ENCODE data around the gene ENGASE. TPM values are rescaled to one million over a fixed set of nuclear protein-coding genes. Genes with fewer than 3 reads are reported as not detected.

Gene ENGASE
- total and polyA plus RNA-seq, 2 donors from 2014 or later = 14.3 to 49.3 TPM

DNA sequence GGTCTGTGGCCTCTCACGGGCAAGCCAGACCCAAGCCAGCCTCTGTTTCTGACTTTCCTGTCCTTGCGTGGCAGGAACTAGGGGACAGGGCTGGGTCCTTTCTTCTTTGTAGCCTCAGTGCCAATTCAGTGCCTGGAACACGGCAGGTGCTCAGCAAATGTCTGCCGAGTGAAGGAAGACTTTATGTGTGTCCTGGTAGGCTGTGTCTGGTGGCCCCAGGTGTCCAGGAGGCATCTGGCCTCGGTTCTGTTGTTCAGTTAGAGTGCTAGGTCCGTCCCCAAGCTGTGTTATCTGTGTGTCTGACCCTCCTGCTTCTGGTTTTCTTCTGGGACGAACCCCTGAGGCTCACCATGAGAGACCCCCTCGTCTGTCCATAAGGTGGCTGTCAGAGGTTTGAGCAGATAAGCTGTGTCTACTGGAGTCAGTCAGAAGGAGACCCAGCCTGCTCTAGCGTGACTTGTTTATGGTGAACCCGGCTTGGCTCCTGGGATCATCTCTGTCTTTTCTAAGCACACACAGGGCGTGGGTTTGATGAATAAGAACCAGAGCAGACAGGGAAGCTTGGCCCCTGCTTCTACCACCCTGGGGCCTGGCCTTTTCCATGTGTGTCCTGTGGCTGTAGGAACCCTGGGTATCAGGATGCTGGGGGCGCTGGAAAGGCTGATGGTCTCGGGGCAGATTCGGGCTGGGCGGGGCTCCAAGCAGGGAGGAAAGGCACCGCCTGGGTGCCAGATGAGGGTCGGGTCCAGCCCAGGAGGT is 39.3 kb downstream of the ENGASE start:
- FAIRE-seq (no peak), DNase-seq (no peak)
- no peak overlapping the region for H3K27ac ChIP-seq (ENCODE audit: low read depth in 2 of 2, low read length in 2 of 2)
- no peaks in the 10 kb centered on the region for H3K9me3 ChIP-seq (ENCODE audit: control insufficient read depth in 2 of 3, insufficient read depth in 1 of 3, low read length in 3 of 3)
- H3K27me3 ChIP-seq (ENCODE audit: control insufficient read depth, insufficient read depth, low read length) = no peaks in the 10 kb centered on the region
- TF ChIP-seq, protein P1, sequence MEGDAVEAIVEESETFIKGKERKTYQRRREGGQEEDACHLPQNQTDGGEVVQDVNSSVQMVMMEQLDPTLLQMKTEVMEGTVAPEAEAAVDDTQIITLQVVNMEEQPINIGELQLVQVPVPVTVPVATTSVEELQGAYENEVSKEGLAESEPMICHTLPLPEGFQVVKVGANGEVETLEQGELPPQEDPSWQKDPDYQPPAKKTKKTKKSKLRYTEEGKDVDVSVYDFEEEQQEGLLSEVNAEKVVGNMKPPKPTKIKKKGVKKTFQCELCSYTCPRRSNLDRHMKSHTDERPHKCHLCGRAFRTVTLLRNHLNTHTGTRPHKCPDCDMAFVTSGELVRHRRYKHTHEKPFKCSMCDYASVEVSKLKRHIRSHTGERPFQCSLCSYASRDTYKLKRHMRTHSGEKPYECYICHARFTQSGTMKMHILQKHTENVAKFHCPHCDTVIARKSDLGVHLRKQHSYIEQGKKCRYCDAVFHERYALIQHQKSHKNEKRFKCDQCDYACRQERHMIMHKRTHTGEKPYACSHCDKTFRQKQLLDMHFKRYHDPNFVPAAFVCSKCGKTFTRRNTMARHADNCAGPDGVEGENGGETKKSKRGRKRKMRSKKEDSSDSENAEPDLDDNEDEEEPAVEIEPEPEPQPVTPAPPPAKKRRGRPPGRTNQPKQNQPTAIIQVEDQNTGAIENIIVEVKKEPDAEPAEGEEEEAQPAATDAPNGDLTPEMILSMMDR (IDR thresholded peaks at IDR 0.05; ENCODE audit: borderline replicate concordance, extremely low read depth, insufficient read depth) = no peak
- H3K36me3 ChIP-seq (ENCODE audit: control insufficient read depth in 2 of 3, insufficient read depth in 3 of 3, low read length in 3 of 3) = no peaks in the 10 kb centered on the region
- H3K4me1 ChIP-seq (ENCODE audit: control insufficient read depth in 2 of 3, insufficient read depth in 2 of 3, low read depth in 1 of 3, low read length in 3 of 3) = peaks cover 0 to 7% (median 0%) of the 10 kb centered on the region in 3 donors
- intact Hi-C loops (cut with DNase I) = no loop called here
- no peak overlapping the region for H3K9ac ChIP-seq (ENCODE audit: low read length in 3 of 3)
- H3K4me3 ChIP-seq (ENCODE audit: low read length in 3 of 3) = no peak overlapping the region

DNA sequence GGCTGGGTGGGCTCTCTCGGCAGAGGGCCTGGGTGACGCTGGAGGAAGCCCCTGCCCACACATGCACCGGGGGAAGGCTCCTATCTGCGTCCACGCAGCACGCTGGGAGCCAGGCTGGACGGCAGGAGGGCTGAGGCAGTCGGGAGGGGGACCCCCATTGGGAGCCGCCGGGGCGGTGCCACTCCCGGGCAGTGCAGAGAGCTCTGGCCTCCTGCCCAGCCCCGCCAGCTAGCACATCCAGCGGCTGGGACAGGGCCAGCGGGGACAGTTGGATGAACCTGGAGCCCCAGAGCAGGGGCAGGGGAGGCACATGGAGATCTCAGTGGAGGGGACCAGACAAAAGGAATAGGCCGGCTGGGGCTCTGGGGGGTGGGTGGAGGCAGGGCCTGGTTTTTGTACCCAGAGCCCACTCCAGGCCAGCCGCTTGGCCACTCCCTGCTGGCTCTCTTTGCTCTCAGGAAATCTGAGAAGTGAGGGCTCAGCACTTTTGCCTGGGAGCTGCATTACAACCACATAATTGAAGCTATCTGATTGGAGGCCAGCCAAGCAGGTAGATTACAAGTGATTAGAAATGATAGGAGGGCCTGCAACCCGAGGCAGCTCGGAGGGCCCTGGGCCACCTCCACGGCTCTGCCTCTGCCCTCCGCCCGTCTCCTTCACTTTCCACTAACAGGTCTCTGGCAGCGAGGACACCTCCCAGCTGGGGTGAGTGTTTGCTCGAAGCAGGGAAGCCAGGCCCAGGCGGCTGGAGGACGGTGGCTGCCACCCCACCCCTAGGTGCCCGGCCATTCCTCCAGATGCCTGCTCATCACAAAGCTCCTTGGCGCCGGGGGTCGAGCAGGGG is 40.1 kb downstream of the ENGASE start:
- intact Hi-C loops (cut with DNase I) = no loop called here
- no peak overlapping the region for H3K27ac ChIP-seq (ENCODE audit: low read depth in 2 of 2, low read length in 2 of 2)
- TF ChIP-seq, protein P1 (IDR thresholded peaks at IDR 0.05; ENCODE audit: borderline replicate concordance, extremely low read depth, insufficient read depth) = no peak
- peaks cover 0 to 7% (median 0%) of the 10 kb centered on the region in 3 donors for H3K4me1 ChIP-seq (ENCODE audit: control insufficient read depth in 2 of 3, insufficient read depth in 2 of 3, low read depth in 1 of 3, low read length in 3 of 3)
- no peaks in the 10 kb centered on the region for H3K9me3 ChIP-seq (ENCODE audit: control insufficient read depth in 2 of 3, insufficient read depth in 1 of 3, low read length in 3 of 3)
- H3K36me3 ChIP-seq (ENCODE audit: control insufficient read depth in 2 of 3, insufficient read depth in 3 of 3, low read length in 3 of 3) = no peaks in the 10 kb centered on the region
- FAIRE-seq (no peak), DNase-seq (peak in 4 of 5 donors; percentile 75 to 91 (median 83))
- H3K4me3 ChIP-seq (ENCODE audit: low read length in 3 of 3) = no peak overlapping the region
- no peak overlapping the region for H3K9ac ChIP-seq (ENCODE audit: low read length in 3 of 3)
- no peaks in the 10 kb centered on the region for H3K27me3 ChIP-seq (ENCODE audit: control insufficient read depth, insufficient read depth, low read length)

DNA sequence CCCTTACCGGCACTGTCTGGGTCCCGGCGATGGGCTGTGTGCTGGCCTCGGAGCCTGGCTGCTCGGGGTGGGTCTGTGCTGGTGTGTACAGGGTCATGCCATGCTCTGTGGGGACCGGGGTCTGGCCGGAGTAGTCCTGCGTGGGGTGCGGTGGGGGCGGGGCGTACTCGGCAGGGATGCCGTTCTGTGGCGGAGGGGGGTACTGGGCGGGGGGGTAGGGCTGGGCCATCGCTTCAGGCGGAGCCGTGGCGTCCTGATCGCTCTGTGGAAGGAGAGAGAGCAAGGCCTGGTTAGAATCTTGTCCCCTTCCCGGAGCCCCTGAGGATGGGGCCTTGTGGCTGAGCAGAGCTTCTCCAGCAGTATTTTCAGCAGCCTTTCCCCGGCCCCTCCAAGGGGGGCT is 40.9 kb downstream of the ENGASE start:
- no peaks in the 10 kb centered on the region for H3K36me3 ChIP-seq (ENCODE audit: control insufficient read depth in 2 of 3, insufficient read depth in 3 of 3, low read length in 3 of 3)
- TF ChIP-seq, protein P1 (IDR thresholded peaks at IDR 0.05; ENCODE audit: borderline replicate concordance, extremely low read depth, insufficient read depth) = no peak
- DNase-seq (no peak), FAIRE-seq (no peak)
- H3K4me3 ChIP-seq (ENCODE audit: low read length in 3 of 3) = no peak overlapping the region
- no peak overlapping the region for H3K27ac ChIP-seq (ENCODE audit: low read depth in 2 of 2, low read length in 2 of 2)
- H3K9ac ChIP-seq (ENCODE audit: low read length in 3 of 3) = no peak overlapping the region
- H3K9me3 ChIP-seq (ENCODE audit: control insufficient read depth in 2 of 3, insufficient read depth in 1 of 3, low read length in 3 of 3) = no peaks in the 10 kb centered on the region
- H3K27me3 ChIP-seq (ENCODE audit: control insufficient read depth, insufficient read depth, low read length) = no peaks in the 10 kb centered on the region
- intact Hi-C loops (cut with DNase I) = no loop called here
- peaks cover 0 to 7% (median 0%) of the 10 kb centered on the region in 3 donors for H3K4me1 ChIP-seq (ENCODE audit: control insufficient read depth in 2 of 3, insufficient read depth in 2 of 3, low read depth in 1 of 3, low read length in 3 of 3)

All from kidney (tissue), 14 donors.